NCI-H460 (cell line): ENCODE data around the gene NEURL1B. TPM values are rescaled to one million over a fixed set of nuclear protein-coding genes. Genes with fewer than 3 reads are reported as not detected.
"Not testable (repeated sequence)": the region's sequence is repeated elsewhere in the genome, so short reads cannot be mapped to it uniquely, and the experiment has no call there.

ENCODE experiments used
- DNase-seq: peaks from one replicate; pipeline ENCODE4 v3.0.0-alpha.2; 2016; ENCODE audit warnings: low read depth; ENCODE audit errors: extremely low read depth
- total RNA-seq: library from RNA; depleted of rRNA; stranded (reverse); fragments of >200 nt; shearing (Covaris generic); gene quantifications from 2 replicates; pipeline ENCODE4 v1.2.3, GENCODE V29; 2014

The NEURL1B gene
- total RNA-seq, 1 experiment from 2014 or later, result 2.3 TPM

DNA sequence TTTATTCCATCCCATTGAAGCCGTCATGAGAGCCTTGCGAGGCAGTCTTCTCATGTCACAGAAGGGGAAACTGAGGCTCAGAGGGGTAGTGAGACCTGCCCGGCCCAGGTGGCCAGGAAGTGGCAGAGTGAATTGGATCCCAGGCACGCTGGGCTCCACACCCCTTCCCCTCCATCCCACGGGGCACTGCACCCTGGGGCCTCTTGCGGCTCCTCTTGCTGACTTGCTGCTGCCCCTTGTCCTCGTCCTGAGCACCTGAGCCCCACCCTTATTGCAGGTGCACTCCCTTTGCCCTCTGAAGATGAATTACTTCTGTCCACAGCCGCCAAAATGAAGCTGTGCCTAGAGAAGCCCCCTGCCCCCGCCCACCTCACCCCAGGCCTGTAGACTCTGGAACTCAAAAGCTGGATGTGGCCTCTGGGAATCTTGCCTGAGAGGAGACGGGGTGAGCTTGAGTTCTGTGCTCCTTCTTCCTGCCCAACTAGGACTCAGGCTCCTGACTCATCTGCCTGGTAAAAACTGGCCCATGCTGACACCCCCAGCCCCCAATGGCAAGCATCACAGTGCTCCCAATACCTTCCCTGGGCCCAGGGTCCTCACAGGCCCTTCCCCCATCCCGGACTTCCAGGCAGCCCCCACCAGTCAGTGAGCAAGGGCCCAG is 6.4 kb downstream of the NEURL1B start:
- DNase-seq, result no peak

DNA sequence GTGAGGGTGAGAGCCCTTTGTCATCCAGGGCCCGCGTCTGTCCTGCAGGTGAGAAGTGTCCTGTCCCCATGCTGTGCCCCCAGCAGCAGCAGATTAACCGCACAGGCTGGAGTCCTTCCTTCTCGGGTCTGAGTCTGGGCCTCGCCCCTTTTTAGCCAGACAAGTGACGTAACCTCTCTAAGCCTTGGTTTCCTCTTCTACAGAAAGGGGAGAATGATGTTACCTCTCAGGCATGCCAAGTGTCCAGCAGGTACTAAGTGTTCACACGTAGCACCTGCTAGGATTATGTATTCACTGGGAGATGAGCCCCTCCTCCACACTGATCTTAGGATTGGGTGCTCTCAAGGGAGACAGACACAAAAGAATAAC is 6.9 kb downstream of the NEURL1B start:
- no peak for DNase-seq

DNA sequence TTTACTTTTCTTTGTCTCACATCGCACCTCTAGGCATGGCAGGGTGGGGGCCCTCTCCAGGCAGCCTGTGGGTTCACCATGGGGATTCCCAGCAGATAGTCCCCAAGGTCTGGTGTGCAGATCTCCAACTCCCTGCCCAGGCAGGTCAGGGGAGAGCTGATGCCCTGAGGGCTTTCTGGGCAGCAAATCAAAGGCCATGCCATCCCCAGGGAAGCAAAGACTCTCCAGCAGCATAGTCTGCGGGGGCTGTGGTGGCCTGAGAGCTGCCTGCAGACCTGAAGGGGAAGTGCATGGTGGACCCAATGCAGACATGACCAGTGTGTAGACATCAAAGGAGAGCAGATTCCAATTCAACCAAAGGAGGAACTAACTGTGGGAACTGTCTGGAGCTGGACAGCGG is 7.7 kb downstream of the NEURL1B start:
- DNase-seq, result no peak

DNA sequence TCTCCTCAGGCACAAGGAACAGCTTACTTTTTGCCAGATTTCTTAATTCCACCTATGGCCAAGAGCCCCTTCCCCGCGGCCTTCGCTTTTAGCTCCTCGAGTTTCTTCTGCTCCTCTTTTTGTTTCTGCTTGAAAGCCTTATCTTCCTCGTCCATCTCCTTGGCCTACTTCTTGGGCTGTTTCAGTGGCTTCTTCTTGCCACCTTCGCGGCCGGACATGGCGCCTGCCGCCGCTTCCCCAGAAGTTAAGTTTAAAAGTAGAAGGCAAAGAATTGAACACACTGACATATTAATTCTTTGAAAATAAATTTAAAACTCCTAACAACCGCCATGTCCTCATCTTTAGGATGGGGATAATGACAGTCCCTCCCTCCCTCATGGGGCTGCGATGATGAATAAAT is 15.4 kb downstream of the NEURL1B start:
- DNase-seq, result not testable (repeated sequence)

DNA sequence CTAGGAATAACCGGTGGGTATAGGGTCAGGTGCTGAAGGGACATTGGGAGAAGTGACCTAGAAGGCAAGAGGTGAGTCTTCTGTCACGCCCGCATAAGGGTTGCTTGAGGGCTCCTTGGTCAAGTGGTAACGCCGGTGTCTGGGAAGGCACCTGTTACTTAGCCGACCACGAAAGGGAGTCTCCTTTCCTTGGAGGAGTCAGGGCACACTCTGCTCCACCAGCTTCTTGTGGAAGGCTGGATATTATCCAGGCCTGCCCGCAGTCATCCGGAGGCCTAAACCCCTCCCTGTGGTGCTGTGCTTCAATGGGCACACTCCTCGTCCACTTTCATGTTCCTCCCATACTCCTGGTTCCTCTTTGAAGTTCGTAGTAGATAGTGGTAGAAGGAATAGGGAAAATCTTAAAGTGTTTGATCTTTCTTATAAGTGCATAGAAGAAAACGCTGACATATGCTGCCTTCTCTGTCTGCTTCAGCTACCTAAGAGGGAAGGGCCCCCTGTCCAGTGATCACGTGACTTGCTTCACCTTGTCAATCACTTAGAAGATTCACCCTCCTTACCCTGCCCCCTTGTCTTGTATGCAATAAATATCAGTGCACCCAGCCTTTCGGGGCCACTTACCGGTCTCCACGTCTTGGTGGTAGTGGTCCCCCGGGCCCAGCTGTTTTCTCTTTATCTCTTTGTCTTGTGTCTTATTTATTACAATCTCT is 16.6 kb downstream of the NEURL1B start:
- DNase-seq, result not testable (repeated sequence)

DNA sequence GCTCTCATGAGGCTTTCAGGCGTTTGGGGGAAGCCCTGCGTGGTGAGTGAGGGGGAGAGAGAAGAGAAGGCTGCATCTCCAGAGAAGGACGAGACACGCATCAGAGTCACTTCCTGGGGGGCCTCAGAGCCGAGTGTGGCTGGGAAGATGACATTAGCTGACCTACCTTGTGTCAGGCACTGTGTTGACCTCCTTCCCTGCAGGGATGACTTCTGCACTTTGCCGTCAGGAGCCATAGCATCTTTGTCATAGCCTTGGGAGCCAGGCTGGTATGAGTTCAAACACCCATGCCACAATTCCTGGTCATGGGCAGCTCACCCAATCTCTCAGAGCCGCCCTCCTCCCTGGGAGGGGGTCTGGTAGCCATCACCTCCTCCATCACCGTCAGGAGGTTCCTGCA is 17.3 kb downstream of the NEURL1B start:
- no peak for DNase-seq

DNA sequence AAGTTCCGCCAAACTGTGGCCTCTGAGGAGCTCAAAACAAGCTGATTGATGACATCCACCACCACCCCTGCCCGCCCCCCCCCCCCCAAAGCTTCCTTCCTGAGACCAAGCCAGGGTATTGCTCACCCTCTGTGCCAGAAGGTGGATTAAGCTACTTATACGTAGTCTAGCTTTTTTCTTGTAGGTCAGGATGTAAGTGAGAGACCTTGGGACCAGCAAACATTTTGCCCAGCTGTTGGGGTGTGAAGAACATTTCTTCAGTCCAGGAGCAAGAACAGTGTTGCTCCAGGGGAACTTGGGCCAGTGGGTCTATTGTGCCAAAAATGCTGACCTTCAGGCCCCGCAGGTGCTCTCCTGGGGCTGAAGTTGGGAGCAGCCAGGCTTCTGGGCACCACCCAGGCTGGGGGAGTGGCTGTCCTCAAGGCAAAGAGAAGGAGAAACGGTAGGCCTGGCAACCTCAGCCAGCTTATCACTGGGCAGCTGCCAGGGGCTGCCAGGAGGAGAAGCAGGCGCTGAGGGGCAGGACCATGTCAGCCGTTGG is 18.0 kb downstream of the NEURL1B start:
- no peak for DNase-seq

DNA sequence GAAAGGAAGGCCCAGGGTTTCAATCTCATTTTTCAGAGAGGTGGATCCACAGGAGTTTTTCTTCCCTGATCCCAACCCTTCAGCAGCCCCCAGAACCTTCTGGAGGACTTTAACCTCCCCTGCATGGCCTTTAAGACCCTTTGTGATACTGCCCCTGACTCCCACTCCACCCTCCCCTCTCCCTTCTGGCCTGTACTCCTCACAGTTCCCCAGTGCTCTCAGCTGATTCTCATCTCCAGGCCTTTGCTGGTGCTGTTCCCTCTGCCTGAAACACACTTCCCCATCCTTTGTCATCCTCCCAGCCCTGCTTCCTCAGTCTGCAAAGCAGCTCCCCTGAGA is 18.5 kb downstream of the NEURL1B start:
- no peak for DNase-seq

DNA sequence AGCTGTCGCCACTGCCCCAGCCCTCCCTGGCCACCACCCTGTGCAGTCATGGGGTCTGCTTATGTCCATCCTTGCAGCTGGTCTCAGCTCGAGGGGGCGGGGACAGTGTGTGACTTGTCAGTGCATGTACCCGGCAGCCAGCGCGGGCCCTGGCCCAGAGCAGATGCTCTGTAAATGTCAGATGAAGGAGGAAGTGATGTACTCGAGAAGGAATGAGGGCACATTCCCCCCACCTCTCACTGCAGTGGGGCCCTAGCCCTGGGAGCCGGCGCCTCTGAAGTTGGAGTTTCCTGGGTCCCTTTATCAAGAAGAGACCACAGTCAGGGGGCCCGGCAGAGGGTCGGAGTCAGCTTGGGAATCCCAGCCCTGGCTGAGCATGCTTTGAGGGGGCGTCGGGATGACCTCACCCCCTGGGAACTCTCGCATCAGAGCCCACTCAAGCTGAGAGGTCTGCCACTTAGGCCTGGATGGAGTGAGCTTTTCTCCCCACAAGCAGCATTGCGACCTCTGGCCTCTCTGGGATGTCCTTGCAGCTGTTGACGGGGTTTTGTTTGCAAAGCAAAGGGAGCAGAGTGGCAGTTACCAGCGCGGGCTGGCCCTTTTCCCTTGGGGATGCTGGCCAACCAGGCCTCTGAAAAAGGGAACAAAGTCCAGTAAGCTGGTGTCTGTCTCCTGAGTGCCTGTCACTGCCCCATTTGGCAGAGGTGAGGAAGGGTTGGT is 19.0 kb downstream of the NEURL1B start:
- DNase-seq, result no peak

DNA sequence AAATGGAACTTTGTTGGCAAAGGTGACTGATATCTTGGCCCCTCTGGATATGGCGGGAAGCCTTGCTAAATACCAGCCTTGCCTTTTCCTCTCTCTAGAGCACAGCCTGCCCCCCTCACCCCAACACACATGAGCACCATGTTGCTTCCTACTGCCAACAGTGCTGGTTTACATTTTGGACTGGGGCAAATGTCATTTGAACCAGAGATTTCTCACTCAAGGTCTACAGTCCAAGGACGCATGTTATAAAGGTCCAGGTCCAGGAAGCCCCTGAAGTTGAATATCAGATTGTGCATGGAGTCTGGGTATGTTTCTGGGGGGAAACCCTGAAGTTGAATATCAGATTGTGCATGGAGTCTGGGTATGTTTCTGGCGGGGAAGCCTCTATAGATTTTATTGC is 19.9 kb downstream of the NEURL1B start:
- no peak for DNase-seq

DNA sequence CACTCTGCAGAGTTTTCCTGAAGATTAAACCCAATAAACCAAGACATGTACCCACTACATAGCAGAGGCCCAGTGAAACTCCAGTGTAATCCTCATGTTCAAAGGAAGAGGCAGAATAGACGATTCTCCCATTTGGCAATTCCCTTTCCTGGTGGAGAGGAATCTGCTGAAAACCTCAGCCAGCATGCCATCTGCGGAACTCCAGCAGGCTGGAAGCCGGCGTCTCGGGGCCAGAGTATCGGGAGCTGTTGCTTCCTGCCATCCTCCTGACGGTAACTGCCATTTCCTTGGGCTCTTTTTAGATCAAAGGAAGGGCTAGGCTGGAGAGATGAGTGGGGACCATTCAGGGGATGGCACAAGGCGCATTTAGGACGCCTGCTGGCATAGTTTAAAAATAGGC is 20.5 kb downstream of the NEURL1B start:
- no peak for DNase-seq

DNA sequence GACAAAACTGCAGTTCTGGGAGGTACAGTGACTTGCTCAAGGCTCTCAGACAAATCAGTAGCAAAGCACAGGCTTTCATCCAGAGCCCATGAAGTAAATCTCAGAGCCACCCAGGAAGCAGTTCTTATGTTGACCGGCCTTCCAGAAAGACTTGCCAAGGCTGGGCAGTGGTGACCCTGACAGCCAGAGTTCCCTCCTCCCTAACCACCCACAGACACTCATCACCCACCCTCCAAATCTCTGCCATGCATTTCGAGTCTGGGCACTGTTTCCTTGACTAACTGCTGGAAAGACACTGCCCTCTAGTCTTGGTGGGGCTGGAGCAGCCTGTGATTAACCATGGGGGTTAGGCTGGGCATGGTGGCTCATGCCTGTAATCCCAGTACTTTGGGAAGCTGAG is 21.5 kb downstream of the NEURL1B start:
- DNase-seq, result no peak

DNA sequence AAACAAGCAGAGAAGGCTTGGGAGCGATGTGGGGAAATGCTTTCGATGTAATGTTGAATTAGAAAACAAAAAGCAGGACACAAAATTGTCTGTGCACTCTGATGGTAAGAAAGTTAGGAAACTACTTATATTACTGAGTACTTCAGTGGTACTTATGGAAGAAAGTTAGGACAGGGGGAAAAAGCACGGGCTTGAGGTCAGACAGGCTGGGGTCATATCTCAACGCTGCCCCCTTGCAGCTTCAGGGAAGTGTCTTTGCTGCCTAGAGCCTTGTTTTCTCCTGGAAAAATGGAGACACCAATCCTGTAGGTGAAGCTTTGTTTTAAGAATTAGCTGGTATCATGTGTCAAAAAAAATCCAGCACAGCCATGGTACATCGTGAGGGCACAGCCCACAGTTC is 23.0 kb downstream of the NEURL1B start:
- no peak for DNase-seq

DNA sequence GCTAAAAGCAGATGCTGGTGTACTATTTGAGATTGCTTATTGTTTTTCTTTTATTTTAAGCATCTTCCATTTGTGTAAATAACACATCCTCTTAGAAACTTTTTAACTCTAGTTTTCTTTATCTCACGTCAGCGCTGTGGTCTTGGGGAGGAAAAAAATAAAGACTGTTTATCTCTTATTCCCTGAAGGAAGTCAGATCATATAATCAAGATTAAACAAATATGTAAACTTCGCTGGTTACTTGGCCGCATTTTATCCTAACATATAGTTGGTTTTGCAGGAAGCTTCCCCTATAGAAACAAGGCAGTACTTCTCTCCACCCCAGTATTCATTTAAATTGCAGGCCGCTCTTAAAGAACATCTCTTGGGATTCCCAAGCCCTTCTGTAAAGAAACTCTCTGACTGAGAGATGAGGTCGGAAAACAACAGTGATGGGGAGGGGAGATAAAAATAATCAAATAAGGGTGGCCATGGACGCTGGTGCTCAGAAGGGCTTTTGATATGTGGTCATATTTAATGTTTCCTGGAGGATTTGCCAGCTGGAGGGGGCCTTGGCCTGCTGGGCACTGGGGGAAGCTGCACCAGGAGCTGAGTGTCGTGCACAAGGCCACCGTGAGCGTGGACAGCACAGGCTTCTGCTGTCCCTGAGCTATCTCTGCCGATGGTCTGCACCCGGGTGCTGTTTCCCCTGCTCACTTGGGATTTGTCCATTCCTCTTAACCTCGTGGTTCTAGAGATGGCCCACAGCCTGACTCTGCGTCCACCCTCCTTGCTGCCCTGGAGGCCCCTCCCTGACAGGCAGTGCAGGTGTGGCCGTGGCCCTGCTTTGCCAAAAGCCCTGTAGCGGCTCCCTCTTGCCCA is 23.8 kb downstream of the NEURL1B start:
- DNase-seq, result no peak

DNA sequence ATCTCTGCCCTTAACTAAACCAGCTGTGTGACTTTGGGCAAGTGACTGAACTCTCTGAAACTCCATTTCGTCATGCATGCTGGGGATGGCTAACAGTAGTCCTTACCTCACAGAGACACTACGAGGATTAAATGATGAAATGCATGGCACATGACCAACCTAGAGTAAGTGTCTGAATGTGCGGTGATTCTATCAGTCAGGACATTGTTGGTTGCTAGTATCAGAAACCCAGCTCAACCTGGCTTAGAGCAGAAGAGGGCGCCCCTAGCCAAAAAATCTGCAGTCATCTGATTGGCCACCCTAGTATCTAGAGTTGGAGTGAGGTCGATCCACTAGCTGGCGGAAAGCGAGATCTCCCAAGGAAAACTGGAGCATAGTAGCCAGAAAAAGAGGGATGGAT is 25.2 kb downstream of the NEURL1B start:
- DNase-seq, result no peak

DNA sequence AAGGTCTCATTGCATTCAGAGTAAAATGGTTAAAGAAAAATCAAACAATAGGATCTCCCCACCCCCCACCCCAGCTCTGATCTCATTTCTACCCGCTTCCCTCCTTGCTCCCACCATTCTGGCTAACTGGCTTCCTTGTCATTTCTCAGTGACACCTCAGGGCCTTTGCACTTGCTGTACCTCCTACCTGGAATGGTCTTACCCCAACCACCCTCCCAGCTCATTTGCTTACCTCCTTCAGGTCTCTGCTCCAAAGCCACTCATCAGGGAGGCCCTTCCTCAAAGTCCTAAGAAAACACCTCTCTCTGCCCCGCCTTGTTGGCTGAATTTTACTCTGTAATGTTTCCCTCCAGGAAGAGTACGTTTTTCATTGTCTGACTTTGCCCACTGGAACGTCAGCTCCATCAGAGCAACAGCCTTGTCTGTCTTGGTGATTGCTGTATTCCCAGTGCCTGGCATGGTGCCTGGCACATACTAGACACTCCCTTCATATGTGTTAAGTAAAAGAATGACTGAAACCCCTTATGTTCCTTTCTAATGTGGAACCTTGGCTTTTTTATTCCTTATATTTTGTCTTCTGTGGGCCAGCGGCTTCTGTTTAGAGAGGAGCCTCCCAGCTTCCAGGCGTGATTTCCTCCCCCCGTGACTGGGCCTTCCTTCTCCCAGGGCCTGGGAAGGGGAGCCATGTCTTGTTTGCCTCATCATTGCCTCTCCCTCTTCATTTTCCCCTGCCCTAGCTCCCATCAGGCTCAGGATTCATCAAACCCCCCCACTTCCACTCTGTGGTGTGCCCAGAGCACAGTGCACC is 26.9 kb downstream of the NEURL1B start:
- no peak for DNase-seq

DNA sequence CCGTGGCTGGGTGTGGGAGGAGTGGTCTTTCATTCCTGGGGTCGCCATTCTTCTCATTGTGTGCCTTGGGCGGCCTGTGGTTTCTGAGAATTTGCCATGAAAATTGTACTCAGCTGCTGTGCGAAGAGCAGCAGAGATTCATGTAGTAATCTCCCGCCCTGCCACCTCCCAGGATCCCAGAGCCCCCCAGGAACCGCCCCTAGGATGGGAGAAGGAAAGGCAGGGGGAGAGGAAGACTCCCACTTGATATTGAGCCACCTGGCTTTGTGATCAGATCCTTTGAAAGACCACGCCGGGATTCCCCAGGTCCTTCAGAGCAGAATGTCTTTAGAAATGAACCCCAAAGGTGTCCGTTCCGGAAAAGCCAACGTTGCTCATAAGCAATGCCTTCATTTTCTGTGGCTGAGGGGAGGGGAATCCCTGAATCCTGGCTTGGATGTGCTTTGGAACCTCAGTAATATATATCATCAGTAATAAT is 27.6 kb downstream of the NEURL1B start:
- no peak for DNase-seq

DNA sequence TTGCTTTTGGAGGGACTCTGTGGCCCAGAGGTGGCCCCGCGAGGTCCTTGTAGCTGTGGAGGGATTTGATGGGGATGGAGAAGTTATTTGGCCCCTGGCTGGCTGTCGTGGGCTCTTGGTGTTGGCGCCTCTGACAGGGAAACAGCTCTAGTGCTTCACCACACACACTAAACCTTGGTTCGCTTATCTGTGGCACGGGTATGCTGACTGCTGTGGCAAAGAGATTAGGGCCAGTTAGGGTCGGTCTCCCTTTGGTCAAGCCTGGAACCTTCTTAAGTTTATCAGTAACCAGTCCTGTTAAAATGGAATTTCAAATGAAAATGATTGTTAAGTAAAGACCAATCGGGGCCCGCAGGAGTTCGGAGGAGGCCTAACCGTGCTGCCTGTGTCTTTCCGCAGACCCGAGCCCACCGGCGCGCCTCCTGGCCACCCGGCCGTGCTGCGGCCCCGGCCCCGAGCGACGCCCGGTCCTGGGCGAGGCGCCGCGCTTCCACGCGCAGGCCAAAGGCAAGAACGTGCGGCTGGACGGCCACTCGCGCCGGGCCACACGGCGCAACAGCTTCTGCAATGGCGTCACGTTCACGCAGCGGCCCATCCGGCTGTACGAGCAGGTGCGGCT is 28.4 kb downstream of the NEURL1B start:
- DNase-seq, result no peak

DNA sequence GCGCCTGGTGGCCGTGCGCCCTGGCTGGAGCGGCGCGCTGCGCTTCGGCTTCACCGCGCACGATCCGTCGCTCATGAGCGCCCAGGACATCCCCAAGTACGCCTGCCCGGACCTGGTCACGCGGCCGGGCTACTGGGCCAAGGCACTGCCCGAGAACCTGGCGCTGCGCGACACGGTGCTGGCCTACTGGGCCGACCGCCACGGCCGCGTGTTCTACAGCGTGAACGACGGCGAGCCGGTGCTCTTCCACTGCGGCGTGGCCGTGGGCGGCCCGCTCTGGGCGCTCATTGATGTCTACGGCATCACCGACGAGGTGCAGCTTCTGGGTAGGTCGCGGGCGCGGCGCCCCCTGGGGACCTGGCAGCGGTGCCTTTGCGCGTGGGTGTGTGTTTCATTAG is 28.9 kb downstream of the NEURL1B start:
- DNase-seq, result no peak

DNA sequence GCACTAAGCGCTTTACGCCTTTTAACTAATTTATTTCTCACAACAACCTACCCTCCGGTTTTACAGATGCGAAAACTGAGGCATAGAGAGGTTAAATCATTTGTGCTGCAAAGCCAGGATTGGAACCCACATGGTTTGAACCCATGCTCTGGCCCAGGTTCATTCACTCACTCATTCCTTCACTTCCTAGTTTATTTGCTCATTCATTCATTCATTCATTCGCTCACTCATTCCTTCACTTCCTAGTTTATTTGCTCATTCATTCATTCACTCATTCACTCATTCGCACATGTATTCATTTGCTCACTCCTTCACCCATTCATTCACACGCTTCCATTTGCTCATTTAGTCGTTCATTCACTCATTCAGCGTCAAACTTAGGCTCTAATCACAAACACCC is 29.4 kb downstream of the NEURL1B start:
- DNase-seq, result no peak
